ENCODE measurements around the gene MRPL14. TPM values are rescaled to one million over a fixed set of nuclear protein-coding genes. Genes with fewer than 3 reads are reported as not detected.
A peak's percentile ranks its signal among the peaks of the same experiment; 100 is the strongest.

MRPL14 gene
- total RNA-seq, 2 donors from 2014 or later: 72.0 to 77.7 TPM

DNA sequence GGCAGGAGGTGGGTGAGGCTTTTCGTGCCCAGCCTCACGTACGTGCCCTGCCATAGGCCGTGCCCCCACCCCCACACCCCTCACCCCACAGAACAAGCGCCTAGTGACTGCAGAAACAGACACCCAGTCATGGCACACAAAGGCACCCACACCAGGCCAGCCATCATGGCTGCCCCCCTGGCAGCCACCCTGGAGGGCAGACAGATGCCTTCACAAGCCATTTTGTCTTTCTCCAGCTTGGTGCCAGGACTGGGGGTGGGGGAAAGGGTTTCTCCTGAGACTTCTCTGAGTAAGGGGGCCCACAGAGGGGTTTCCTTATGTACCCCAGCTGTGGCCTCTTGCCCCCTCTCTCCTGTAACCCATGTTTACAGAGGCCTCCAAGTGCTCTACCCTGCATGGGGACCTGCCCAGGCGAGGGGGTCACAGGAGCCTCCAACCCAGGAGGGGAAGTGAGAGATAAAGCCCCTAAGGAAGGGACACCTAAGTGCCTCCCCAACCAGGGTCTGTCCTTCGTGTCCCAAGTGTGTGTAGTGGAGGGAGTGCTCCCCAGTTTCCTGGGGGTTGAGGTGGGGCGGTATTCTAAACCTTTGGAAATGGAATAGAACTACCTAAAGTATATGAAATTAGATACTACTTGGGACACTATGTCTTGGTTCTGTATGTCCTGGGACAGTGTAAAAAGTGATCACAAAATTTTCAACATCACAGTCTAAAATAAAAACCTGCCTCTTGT is 49.9 kb downstream of the MRPL14 start:
- H3K9ac ChIP-seq (ENCODE audit: low read depth in 2 of 2, low read length in 2 of 2): no peak overlapping the region

DNA sequence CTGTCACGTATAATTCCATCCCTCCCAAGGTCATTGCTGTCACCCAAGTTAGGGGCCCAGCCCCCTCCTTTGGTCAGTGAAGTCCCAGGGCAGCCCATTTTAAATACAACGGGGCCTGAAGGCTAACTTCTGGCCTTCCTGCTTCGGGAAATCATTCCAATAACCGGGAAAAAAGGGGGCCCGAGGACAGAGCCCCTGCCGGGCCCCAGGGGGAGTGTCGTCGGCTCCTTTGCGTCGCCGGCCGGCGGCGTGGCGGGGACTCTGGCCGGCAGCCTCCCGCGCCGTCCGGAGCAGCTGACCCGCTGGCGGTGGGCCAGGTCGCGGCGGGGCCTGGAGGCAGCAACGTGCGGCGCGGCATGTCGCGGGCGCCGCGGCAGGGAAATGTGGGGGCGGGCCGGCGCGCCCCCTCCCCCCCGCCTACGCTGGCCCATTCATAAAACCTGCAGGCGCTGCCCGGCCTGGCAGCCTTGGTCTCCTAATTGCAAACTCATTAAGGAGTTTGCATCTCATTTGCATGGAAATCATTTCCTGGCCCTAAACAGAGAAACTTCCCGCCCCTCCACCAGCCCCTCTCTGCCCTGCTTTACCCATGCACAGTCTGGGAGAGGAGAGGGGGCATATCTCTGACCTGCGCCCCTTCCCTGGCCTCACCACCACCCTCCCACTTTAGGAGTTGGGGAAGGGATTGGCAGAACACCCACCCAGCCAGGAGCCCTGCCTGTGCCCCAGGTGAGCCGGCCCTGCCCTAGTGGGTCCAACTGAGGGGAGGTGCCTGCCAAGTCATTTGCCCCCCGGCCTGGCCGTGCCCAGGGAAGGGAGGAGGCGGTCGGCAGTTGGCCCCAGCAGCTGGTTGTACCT is 50.7 kb downstream of the MRPL14 start:
- peak overlapping the region; percentile 6 for H3K4me3 ChIP-seq
- peaks cover 23% of the 10 kb centered on the region for H3K4me1 ChIP-seq
- no peak overlapping the region for H3K27ac ChIP-seq
- peak; percentile 62 for DNase-seq
- TF ChIP-seq, protein P1, sequence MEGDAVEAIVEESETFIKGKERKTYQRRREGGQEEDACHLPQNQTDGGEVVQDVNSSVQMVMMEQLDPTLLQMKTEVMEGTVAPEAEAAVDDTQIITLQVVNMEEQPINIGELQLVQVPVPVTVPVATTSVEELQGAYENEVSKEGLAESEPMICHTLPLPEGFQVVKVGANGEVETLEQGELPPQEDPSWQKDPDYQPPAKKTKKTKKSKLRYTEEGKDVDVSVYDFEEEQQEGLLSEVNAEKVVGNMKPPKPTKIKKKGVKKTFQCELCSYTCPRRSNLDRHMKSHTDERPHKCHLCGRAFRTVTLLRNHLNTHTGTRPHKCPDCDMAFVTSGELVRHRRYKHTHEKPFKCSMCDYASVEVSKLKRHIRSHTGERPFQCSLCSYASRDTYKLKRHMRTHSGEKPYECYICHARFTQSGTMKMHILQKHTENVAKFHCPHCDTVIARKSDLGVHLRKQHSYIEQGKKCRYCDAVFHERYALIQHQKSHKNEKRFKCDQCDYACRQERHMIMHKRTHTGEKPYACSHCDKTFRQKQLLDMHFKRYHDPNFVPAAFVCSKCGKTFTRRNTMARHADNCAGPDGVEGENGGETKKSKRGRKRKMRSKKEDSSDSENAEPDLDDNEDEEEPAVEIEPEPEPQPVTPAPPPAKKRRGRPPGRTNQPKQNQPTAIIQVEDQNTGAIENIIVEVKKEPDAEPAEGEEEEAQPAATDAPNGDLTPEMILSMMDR (IDR thresholded peaks at IDR 0.05): no peak
- H3K27me3 ChIP-seq: no peaks in the 10 kb centered on the region
- no peaks in the 10 kb centered on the region for H3K9me3 ChIP-seq
- no peaks in the 10 kb centered on the region for H3K36me3 ChIP-seq
- intact Hi-C loops (cut with DNase I): no loop called here
- no peak overlapping the region for H3K9ac ChIP-seq (ENCODE audit: low read depth in 2 of 2, low read length in 2 of 2)

More for the DNA sequence above, 49.9 kb downstream of the MRPL14 start:
- H3K27me3 ChIP-seq: no peaks in the 10 kb centered on the region
- peaks cover 23% of the 10 kb centered on the region for H3K4me1 ChIP-seq
- no peaks in the 10 kb centered on the region for H3K36me3 ChIP-seq
- H3K9me3 ChIP-seq: no peaks in the 10 kb centered on the region
- TF ChIP-seq, protein P1 (IDR thresholded peaks at IDR 0.05): no peak
- DNase-seq: no peak
- peak overlapping the region; percentile 20 for H3K27ac ChIP-seq
- no peak overlapping the region for H3K4me3 ChIP-seq
- intact Hi-C loops (cut with DNase I): no loop called here

DNA sequence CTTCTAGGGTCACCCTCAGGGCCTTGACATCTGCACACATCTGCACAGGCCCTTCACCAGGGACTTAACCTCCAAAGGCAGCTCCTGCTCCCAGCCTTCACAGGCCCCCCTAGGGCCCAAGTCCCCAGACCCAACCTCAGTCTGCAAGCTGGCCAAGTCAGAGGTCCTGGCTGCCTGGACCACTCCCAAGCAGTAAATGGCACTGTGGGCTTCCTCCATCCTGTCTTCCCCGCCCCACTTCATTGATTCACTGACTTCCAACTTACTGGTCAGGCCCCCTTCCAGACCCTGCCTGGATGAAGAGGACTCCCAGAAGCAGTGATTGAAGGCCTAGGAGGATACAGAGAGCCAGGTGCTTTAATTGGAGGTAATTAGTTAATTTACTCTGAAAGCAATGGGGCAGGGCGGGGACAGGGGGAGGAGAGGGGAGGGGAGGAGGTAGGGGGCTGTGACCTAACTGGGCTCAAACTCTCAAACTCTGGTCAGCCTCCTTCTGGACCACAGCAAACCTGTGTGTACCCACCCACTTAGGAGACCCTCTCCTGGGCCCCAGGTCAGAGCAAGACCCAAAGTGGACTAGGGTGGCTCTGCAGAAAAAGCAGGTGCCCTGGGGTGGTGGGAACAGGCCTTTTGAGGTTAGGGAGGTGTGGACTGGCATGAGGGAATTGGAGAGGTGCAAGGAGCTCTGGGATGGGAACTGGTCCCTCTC is 51.5 kb downstream of the MRPL14 start:
- Histone ChIP-seq H3K27me3 (no peaks in the 10 kb centered on the region), H3K4me1 (peaks cover 23% of the 10 kb centered on the region), H3K9ac (ENCODE audit: low read depth in 2 of 2, low read length in 2 of 2) (peak overlapping the region in 1 of 2 donors; percentile 15), H3K9me3 (no peaks in the 10 kb centered on the region), H3K4me3 (no peak overlapping the region), H3K27ac (peak overlapping the region; percentile 5), H3K36me3 (no peaks in the 10 kb centered on the region)
- DNase-seq: no peak
- intact Hi-C loops (cut with DNase I): no loop called here
- TF ChIP-seq, protein P1 (IDR thresholded peaks at IDR 0.05): no peak

DNA sequence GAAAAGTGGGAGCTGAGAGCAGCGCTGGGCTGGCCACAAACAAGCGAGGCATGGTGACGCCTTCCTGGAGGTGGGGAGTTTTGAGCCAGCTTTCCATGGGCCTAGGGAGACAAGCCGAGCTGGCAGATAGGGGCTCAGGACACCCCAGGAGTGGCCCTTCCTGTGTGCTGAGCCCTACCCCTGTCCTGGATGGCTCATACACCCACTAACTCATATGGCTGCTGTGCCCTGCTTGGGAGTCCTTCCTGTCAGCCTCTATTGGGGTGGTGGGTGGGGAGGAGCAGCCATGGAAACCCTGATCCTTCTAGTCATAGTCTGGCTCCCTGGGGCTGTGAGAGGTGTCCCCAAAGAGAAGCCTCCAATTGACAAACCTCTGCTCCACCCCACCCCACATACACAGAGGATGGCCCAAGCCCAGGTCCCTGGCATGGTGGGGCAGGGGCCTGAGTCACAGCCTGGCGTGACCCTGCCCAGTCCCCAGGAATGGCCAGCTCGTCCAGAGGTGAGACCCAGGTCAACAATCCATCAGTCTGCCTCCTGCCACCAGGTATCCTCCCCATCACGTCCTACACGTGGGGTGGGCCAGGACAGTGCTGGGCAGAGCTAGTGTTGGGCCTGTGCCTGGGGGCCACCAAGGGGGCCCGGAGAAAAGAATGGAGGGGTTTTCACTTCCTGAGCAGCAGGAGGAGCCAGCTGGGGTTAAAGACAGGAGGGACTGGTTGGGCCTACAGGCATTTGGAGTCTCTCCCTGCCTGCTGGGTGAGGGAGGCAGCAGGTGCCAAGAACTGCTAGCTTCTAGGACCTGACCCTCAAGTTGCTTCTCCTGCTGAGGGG is 52.2 kb downstream of the MRPL14 start:
- no peak for DNase-seq
- Histone ChIP-seq H3K9me3 (no peaks in the 10 kb centered on the region), H3K36me3 (no peaks in the 10 kb centered on the region), H3K27ac (peak overlapping the region; percentile 90), H3K9ac (ENCODE audit: low read depth in 2 of 2, low read length in 2 of 2) (peak overlapping the region in 1 of 2 donors; percentile 36), H3K4me1 (peaks cover 23% of the 10 kb centered on the region), H3K4me3 (no peak overlapping the region), H3K27me3 (no peaks in the 10 kb centered on the region)
- TF ChIP-seq, protein P1 (IDR thresholded peaks at IDR 0.05): no peak
- intact Hi-C loops (cut with DNase I): no loop called here
